ENCODE results near the gene CNTNAP2.

The CNTNAP2 gene

GRCh38 chr7:146486519-146486918 lies 369.9 kb downstream of the CNTNAP2 start:
- Histone ChIP-seq H3K4me3 (IDR thresholded peaks at IDR 0.05; ENCODE audit: insufficient read depth, low read depth, low read length) (no peak overlapping the region), H3K36me3 (ENCODE audit: insufficient read depth) (no peaks in the 10 kb centered on the region), H3K79me2 (ENCODE audit: insufficient read depth, low read depth) (no peaks in the 10 kb centered on the region), H3K4me1 (ENCODE audit: low read depth, poor library complexity, severe bottlenecking) (no peaks in the 10 kb centered on the region), H3K27me3 (ENCODE audit: insufficient read depth, low read depth) (no peaks in the 10 kb centered on the region), H3K4me2 (no peak overlapping the region), H2AFZ (ENCODE audit: low read depth) (no peak overlapping the region), H3K27ac (no peak overlapping the region), H3K9ac (no peak overlapping the region), H4K20me1 (ENCODE audit: insufficient read depth) (no peaks in the 10 kb centered on the region)
- TF ChIP-seq CTCF (conservative IDR thresholded peaks at IDR 0.05; ENCODE audit: low read depth, low read length) = no peak

DNA sequence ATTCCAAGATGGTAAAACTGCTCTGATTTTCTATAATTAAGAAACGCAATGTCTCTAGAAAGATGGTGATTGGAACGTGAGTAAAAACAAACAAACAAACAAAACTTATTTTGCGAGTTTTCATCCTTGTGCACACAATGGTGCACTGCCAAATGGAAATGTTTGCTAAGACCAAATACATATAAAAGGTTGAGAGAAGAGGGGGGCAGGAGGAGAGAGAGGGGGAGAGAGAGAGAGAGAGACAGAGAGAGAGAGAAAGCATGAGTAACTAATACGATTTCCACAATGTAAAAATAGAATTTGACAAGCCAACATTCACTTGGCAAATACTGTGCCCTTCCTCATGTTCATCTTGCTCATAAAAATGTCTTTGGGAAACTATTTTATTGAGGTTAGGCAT lies 375.4 kb downstream of the CNTNAP2 start:
- no peak for TF ChIP-seq CTCF (conservative IDR thresholded peaks at IDR 0.05; ENCODE audit: low read depth, low read length)
- Histone ChIP-seq H3K4me3 (IDR thresholded peaks at IDR 0.05; ENCODE audit: insufficient read depth, low read depth, low read length) (no peak overlapping the region), H3K27ac (no peak overlapping the region), H3K27me3 (ENCODE audit: insufficient read depth, low read depth) (no peaks in the 10 kb centered on the region), H3K4me1 (ENCODE audit: low read depth, poor library complexity, severe bottlenecking) (no peaks in the 10 kb centered on the region), H3K9ac (no peak overlapping the region), H4K20me1 (ENCODE audit: insufficient read depth) (no peaks in the 10 kb centered on the region), H2AFZ (ENCODE audit: low read depth) (no peak overlapping the region), H3K4me2 (no peak overlapping the region), H3K79me2 (ENCODE audit: insufficient read depth, low read depth) (no peaks in the 10 kb centered on the region), H3K36me3 (ENCODE audit: insufficient read depth) (no peaks in the 10 kb centered on the region)

GRCh38 chr7:146494952-146495596 lies 378.5 kb downstream of the CNTNAP2 start:
- H3K4me1 ChIP-seq (ENCODE audit: low read depth, poor library complexity, severe bottlenecking) = no peaks in the 10 kb centered on the region
- no peaks in the 10 kb centered on the region for H3K36me3 ChIP-seq (ENCODE audit: insufficient read depth)
- no peak overlapping the region for H3K9ac ChIP-seq
- H3K4me3 ChIP-seq (IDR thresholded peaks at IDR 0.05; ENCODE audit: insufficient read depth, low read depth, low read length) = no peak overlapping the region
- H2AFZ ChIP-seq (ENCODE audit: low read depth) = no peak overlapping the region
- H3K4me2 ChIP-seq = no peak overlapping the region
- H3K79me2 ChIP-seq (ENCODE audit: insufficient read depth, low read depth) = no peaks in the 10 kb centered on the region
- no peaks in the 10 kb centered on the region for H4K20me1 ChIP-seq (ENCODE audit: insufficient read depth)
- no peaks in the 10 kb centered on the region for H3K27me3 ChIP-seq (ENCODE audit: insufficient read depth, low read depth)
- TF ChIP-seq CTCF (conservative IDR thresholded peaks at IDR 0.05; ENCODE audit: low read depth, low read length) = no peak
- no peak overlapping the region for H3K27ac ChIP-seq

DNA sequence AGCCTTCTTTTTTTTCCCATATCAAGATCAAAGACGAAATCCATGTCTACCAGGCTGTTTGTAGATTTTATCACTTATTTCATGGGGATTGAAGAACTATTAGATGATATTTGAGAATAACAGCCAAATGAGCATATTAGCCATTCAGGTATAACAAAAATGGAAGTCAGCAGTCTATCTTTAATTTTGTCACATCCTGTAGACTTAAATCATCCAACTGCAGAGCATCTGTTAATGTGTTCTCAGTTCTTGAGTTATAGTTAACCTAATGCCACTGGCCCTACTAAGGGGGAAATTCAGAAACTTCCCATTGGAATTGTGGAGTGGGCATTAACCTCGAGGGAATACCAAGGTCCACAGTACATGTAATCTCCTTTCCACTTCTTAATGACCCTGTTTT lies 380.1 kb downstream of the CNTNAP2 start:
- H3K9ac ChIP-seq = no peak overlapping the region

More for the DNA sequence above, 380.1 kb downstream of the CNTNAP2 start:
- Histone ChIP-seq H4K20me1 (ENCODE audit: insufficient read depth) (no peaks in the 10 kb centered on the region), H2AFZ (ENCODE audit: low read depth) (no peak overlapping the region), H3K4me1 (ENCODE audit: low read depth, poor library complexity, severe bottlenecking) (no peaks in the 10 kb centered on the region), H3K27ac (no peak overlapping the region), H3K27me3 (ENCODE audit: insufficient read depth, low read depth) (no peaks in the 10 kb centered on the region), H3K79me2 (ENCODE audit: insufficient read depth, low read depth) (no peaks in the 10 kb centered on the region), H3K4me2 (no peak overlapping the region), H3K36me3 (ENCODE audit: insufficient read depth) (no peaks in the 10 kb centered on the region), H3K4me3 (IDR thresholded peaks at IDR 0.05; ENCODE audit: insufficient read depth, low read depth, low read length) (no peak overlapping the region)
- no peak for TF ChIP-seq CTCF (conservative IDR thresholded peaks at IDR 0.05; ENCODE audit: low read depth, low read length)

Data from KMS-11 (cell line).